IPS-18c (cell line): ENCODE results near the gene NAE1.
A peak's percentile ranks its signal among the peaks of the same experiment; 100 is the strongest.

Experiments
- H3K4me3 ChIP-seq: 2 replicates; pipeline ENCODE4 v1.7.0; 2013; ENCODE audit warnings: low read depth, mild to moderate bottlenecking, low read length, moderate library complexity; ENCODE audit not compliant: insufficient read depth
- H3K9me3 ChIP-seq: one replicate; pipeline ENCODE4 v1.6.1; 2013; ENCODE audit warnings: mild to moderate bottlenecking, low read length, moderate library complexity; ENCODE audit not compliant: control insufficient read depth, insufficient read depth

The NAE1 gene

DNA sequence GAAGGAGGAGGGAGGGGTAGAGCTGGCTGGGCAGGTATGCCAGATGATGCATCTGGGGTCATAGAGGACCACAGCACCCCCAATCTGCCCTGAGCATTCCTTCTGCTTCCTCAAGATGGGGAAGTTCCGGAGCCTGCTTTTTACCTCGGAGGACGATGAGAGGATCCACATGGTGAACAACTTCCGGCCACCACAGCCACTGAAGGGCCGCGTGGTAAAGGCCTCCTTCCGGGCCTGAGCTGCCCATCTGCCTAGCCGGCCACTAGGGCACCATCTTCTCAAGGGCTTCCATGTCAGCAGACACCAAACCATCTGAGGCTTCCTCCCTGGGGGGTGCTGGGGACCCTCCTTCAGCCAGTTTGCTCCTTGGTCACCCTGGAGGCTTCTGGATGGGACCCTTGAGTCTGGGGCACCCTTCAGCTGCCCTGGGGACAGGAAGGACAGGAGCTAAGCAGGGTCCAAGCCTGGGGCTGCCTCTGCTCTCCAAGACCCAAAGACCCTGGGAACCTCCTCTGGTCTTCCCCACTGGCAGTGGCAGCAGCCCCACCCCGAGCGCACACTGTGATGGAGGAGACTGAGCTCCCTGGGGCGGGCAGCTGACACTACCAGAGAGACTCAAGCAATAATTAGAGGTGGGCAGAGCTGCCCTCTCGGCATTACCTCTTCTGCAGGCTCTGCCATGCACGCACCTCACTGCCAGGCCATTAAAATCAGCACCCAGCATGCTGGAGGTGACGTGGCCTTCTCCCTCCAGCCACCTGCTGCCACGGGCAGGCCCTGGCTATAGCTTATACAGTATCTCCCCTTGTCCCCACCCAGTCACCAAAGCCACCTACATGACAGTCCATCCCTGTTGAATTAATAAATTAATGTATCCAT lies 22.7 kb upstream of the NAE1 start:
- H3K9me3 ChIP-seq, result peaks cover 2% of the 10 kb centered on the region
- H3K4me3 ChIP-seq, result no peak overlapping the region

DNA sequence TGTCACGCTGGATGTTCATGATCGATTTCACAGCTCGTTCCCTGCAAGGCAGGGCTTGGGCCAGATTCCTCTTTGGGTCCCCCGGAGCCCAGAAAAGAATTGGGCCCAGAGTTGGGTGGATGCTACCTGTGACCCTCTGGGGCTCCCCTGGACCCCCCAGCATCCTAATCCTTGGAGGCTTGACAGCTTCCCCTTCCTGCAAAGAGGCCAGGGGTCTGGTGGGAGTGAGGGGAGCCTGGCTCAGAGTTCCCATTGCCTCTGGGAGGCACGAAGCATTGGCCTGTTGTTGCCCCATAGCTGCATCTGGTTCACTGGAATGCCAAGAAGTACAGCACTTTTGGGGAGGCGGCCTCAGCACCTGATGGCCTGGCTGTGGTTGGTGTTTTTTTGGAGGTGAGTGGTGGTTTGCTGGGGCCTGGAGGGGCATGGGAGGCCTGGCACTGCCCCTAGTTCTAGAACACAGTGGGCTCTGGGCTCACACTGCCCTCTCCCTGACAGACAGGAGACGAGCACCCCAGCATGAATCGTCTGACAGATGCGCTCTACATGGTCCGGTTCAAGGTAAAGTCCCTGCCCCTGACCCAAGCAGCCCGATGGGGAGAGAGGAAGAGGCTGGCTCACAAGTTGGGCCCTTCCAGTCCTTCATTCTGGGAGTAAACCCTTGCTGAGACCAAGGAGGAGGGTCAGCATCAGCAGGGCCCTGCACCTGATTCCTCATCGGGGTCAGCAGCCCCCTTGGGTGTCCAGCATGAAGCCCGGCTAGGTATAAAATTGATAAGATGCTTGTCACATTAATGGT lies 20.6 kb upstream of the NAE1 start:
- Histone ChIP-seq H3K4me3 (no peak overlapping the region), H3K9me3 (peaks cover 2% of the 10 kb centered on the region)

DNA sequence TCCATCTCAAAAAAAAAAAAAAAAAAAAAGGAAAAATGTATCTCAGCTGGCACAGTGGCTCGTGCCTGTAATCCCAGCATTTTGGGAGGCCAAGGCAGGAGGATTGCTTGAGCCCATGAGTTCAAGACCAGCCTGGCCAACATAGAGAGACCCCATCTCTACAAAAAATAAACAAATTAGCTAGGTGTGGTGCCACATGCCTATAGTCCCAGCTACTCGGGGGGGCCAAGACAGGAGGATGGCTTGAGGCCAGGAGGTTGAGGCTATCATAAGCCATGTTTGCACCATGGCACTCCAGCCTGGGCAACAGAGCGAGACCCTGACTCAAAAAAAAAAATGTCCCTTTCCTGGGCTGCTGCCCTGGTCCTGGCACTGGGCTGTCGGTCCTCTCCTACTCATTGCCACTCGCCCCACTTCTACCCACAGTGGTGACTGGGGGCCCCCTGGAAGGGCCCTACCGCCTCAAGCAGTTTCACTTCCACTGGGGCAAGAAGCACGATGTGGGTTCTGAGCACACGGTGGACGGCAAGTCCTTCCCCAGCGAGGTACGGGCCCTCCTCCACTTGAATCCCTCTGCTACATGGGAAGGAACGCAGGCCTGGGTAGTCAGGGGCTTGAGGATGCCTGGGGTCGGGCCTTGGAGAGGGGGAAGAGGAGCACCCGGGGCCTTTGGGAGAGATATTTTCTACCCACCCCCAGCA lies 19.5 kb upstream of the NAE1 start:
- H3K9me3 ChIP-seq, result peaks cover 2% of the 10 kb centered on the region
- H3K4me3 ChIP-seq, result no peak overlapping the region

DNA sequence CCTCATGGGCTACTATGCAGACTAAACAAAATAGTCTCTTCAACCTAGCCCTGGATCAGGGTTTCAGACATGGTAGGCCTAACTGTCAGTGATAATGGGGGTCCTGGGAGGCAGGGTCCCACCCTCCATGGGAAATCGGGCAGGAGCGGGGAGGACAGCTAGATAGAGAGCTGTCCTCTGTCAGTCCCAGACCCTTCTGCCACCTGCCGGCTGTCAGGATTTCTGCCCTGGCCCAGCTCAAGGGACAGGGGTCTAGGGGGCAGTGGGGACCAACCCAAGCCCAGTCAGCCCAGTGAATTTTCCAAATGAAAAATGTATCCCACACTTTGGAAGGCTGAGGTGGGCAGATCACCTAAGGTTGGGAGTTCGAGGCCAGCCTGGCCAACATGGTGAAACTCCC lies 18.8 kb upstream of the NAE1 start:
- H3K9me3 ChIP-seq, result peaks cover 2% of the 10 kb centered on the region
- H3K4me3 ChIP-seq, result no peak overlapping the region

DNA sequence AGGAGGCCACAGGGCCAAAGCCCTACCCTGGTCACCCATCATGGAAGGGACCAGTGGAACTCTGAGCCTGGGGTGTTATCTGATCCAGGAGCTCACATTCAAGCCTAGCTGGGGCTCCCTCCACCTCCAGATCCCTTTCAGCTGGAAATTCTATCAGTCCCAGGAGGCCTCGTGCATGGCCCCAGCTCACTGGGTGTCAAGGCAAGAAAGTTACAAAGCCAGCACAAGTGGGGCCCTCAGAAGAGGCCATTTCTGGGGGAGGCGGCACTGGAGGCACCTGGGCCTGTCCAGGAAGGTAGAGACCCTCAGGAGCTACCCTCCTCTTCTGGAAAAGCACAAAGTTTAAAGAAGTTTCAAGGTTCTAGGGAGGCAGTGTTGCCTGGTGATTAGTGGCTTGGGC lies 18.2 kb upstream of the NAE1 start:
- H3K4me3 ChIP-seq, result no peak overlapping the region
- peaks cover 2% of the 10 kb centered on the region for H3K9me3 ChIP-seq

DNA sequence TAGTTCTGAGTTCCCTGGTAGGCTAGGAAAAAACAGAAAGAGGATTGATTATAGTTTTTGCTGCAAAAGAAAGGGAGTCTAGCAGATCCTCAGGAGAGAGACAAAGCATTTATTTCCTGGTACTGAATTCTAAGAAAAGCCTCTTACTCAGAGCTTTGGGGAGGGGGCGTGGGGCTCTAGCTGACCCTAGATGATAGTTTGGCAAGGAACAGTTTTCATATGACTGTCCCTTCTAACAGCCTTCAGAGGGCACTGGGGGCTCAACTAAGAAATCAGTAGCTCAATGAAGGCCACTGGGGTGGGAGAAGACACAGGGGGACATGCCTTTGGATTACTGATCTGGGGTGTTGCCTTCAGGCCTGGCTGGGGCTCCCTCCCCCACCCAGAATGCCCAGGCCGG lies 17.4 kb upstream of the NAE1 start:
- H3K9me3 ChIP-seq, result peaks cover 2% of the 10 kb centered on the region
- no peak overlapping the region for H3K4me3 ChIP-seq

DNA sequence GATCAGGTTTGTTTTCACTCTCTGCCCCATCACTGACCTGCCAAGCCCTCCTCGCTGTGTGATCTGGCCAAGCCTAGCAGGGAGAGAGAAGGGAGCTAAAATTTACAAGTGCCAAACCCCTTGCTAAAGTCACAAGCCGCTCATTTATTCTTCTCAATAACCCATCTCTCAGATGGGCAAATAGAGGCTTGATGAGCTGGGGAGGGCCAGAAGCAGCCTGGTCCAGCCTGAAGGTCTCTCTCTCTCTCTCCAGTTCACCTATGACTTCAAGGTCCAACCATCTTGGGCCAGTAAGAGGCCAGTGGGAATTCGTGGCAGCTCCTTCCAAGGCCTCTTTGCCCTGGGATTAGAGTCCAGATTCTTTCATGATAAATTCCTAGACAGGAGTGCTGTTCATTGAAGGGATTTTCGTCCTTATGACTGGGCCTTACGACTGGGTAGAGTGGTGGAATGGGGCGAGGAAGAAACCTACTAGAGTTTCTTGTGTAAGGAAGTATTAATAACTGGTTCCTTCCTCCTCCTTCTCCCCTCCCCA lies 16.8 kb upstream of the NAE1 start:
- H3K4me3 ChIP-seq, result no peak overlapping the region
- peaks cover 2% of the 10 kb centered on the region for H3K9me3 ChIP-seq

DNA sequence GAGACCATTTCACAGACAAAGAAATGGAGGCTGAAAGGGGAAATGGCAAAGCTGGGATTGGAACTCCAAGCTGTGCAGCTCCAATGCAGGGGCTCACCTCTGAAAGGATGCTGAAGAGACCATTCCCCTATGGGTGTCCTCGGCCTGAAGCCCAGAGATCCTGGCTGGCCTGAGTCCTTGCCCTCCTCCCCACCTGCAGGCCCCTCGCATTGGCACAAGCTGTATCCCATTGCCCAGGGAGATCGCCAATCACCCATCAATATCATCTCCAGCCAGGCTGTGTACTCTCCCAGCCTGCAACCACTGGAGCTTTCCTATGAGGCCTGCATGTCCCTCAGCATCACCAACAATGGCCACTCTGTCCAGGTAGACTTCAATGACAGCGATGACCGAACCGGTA lies 16.1 kb upstream of the NAE1 start:
- no peak overlapping the region for H3K4me3 ChIP-seq
- H3K9me3 ChIP-seq, result peaks cover 2% of the 10 kb centered on the region

DNA sequence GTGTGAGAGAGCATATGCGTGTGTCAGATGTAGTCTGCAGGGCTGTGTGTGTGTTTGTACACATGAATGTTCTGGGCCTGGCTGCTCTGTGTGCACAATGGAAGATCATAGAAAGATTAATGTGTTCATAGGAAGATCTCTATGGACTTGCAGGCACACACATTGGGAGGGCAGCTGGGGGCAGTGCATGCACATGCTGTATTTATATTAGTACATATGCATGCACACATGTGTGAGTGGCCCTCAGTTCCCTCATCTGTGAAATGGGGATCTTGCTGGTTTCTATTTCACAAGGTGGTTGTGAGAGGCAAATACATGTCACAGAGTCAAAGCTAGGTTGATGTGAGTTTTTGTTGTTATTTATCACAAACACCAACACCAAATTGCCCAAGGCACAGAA lies 15.5 kb upstream of the NAE1 start:
- Histone ChIP-seq H3K4me3 (no peak overlapping the region), H3K9me3 (peaks cover 2% of the 10 kb centered on the region)

DNA sequence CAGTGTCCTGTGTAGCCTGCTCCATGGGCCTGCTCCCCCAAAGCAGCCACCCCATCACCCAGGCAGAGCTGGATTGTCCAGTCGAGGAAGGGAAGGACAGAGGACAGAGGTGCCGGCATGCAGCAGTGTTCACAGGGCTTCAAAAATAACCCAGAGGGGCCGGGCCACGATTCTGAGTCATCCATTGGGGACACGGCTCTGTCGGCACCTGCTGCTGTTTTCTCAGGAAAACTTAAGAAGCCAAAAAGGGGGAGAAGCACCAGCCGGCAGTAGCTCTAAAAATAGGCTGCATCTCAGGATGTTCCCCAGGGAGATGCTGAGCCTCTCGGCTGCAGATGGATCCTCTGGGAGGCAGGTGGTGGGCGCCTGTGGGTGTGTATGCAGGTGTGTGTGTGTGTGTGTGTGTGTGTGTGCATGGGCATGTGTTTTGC lies 15.0 kb upstream of the NAE1 start:
- Histone ChIP-seq H3K9me3 (peaks cover 2% of the 10 kb centered on the region), H3K4me3 (no peak overlapping the region)

DNA sequence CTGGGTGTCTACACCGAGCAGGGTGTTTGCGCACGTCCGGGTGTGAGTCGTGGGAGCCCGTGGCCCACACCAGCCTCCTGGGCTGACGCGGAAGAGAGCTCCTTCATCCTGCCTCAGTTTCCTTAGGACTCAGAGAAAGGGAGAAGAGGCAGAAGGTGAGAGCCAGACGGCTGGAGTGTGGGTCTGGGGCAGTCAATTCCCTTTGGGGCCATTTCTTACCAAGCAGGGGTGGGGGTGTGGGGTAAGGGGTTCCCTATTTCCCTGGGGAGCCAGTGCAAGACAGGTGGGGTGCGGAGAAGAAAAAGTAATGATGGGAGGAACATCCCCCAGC lies 14.3 kb upstream of the NAE1 start:
- peak overlapping the region; percentile 71 for H3K4me3 ChIP-seq
- peaks cover 2% of the 10 kb centered on the region for H3K9me3 ChIP-seq

DNA sequence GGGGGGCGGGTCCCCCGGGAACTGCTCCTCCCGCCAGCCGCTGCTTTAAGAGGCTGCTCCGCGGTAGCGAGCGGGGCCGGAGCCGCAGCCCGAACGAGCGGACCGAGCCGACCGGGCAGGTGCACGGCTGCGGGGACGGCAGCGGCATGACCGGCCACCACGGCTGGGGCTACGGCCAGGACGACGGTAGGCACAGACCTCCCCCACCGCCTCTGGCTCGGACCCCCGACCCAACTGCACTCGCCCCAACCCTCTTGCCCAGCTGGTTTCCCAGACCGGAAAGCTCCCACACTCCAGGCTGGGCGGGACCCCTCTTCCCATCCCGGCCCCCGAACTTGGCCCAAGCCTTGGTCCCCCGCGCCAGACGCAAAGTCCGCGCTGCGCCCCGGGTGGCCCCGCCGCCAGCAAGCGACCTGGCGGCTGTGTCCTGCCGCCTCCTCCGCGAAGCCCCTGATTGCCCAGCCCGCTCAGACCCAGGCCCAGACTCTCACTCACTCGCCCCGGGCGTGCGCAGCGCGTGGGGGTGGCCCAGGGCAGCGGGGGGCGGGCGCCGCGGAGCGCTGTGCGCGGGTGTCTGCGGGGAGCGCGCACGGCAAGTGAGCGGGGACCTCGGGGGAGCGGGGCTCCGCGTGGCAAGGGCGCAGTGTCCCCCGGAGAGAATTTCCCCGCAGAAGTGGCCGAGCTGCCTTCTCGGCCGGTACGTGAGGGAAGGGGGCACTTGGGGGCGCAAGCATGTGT lies 13.7 kb upstream of the NAE1 start, which contains the start of gene CA7:
TSS of gene CA7 (plus strand) at position 73 of the 738 bp plus-strand sequence. CDS start at position 147, 74 bp downstream.
- H3K4me3 ChIP-seq, result peak within 1 kb of the TSS; percentile 71
- peaks cover 2% of the 10 kb centered on the region for H3K9me3 ChIP-seq

DNA sequence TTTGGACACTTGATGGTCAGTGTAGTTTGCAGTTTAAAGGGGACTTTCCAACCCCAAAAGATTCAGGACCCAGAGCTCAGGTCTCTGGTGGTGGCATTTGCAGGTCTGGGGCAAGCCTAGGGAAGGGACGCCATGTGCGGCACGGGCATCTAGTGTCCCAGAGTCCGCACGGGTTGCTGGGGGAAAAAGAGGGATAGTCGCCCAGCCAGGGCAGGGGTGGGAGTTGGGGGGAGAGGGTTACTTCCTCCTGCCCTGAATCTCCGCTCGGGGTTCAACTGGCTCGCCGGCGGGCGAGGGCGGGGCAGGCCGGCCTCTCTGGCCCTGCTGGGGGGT lies 13.2 kb upstream of the NAE1 start:
- Histone ChIP-seq H3K9me3 (no peaks in the 10 kb centered on the region), H3K4me3 (peak overlapping the region; percentile 71)

DNA sequence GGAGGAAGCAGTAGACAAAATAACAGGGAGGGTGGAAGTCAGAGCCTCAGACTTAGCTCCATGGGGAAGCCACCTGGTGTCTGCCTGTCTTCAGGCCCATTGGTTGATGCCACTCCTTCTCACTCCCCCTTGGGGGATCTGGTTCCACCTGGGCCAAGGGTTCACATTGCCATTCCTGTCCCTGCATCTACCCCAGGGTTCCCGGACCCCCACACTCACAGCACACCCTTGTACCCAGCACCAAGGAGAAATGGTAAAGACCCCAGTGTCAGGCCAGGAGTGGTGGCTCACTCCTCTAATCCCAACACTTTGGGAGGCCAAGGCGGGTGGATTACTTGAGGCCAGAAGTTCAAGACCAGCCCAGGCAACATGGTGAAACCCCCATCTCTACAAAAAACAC lies 12.4 kb upstream of the NAE1 start:
- Histone ChIP-seq H3K9me3 (no peaks in the 10 kb centered on the region), H3K4me3 (no peak overlapping the region)

DNA sequence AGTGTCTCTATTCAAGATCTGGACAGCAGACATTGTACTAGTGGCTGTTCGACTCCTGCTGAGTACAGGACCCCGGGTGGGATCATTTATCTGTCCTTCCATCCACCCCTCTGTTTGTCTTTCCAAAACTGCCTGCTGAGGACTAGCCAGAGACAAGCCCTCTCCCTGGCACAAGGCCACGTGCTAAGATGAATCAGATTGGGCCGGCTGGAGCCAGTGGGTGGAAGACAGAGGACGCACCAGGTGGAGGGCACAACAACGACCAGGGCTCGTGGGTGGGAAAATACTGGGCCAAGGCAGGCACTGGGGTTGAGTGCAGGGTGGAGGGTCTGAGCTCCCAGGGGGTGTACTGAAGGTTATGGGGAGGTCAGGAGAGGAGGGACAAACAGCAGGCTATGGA lies 12.0 kb upstream of the NAE1 start:
- Histone ChIP-seq H3K9me3 (no peaks in the 10 kb centered on the region), H3K4me3 (no peak overlapping the region)

DNA sequence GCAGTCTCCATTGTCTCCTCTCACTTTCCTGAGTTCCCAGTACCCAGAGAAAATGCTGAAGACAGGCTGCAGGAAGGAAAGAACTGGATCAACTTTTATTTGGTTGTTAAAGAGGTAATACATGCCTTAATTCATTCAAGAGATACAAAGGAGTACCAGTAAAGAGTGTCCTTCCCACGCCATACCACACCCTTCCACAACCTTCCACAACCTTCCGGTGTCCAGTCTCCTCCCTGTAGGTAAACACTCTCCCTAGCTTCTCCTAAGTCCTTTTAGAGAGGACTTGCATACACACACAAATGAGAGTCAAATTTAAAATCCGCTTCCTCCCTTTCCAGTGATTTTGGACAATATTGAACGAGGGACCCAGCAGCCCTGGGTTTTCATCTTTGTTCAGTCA lies 10.6 kb upstream of the NAE1 start:
- no peaks in the 10 kb centered on the region for H3K9me3 ChIP-seq
- H3K4me3 ChIP-seq, result no peak overlapping the region

DNA sequence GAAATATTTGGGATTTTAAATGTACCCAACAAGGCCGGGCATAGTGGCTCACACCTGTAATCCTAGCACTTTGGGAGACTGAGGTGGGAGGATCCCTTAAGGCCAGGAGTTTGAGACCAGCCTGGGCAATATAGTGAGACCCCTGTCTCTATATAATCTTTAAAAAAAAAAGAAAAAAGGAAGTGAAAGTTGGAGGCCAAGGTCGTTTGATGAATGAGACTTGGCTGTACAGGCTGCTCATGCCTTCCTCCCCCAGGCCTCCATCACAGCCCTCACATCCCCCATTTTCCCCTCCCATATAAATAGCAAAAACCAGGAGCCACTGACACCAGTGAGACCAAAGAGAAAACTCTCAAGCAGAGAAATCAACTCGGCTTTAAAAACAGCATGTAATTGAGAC lies 10.1 kb upstream of the NAE1 start:
- Histone ChIP-seq H3K4me3 (no peak overlapping the region), H3K9me3 (no peaks in the 10 kb centered on the region)
